GM23338 (cell line): ENCODE results near the gene SCGB1D4. TPM values are rescaled to one million over a fixed set of nuclear protein-coding genes. Genes with fewer than 3 reads are reported as not detected.

Source experiments
- ATAC-seq: fragments of 200-7000 bp; cut with Tn5 transposase; 3 replicates; pipeline ENCODE4 v1.9.1; 2020
- DNase-seq: peaks from one replicate; pipeline ENCODE4 v3.0.0-alpha.2; 2015; ENCODE audit warnings: low spot score
- H2AFZ ChIP-seq: fragments of 200-600 bp; sonication (generic); 2 replicates; pipeline ENCODE4 v1.8.0; 2016; ENCODE audit warnings: antibody characterized with exemption, mild to moderate bottlenecking, moderate library complexity
- H3F3A ChIP-seq: fragments of 200-600 bp; sonication (generic); replicated peaks from 2 replicates; pipeline ENCODE4 v1.8.0; 2017; ENCODE audit warnings: antibody characterized with exemption, mixed run types, low read depth
- H3K27ac ChIP-seq: fragments of 200-600 bp; sonication (generic); 2 replicates; pipeline ENCODE4 v1.6.1; 2016; ENCODE audit warnings: low read depth
- H3K27me3 ChIP-seq: fragments of 200-600 bp; sonication (generic); 2 replicates; pipeline ENCODE4 v1.8.0; 2016; ENCODE audit warnings: mild to moderate bottlenecking, mixed run types, moderate library complexity; ENCODE audit not compliant: insufficient read depth
- H3K36me3 ChIP-seq: fragments of 200-600 bp; sonication (generic); 2 replicates; pipeline ENCODE4 v1.8.0; 2016; ENCODE audit warnings: mild to moderate bottlenecking; ENCODE audit not compliant: insufficient read depth
- H3K4me1 ChIP-seq: fragments of 200-600 bp; sonication (generic); 2 replicates; pipeline ENCODE4 v1.8.0; 2016; ENCODE audit warnings: mild to moderate bottlenecking, moderate library complexity; ENCODE audit not compliant: insufficient read depth
- H3K4me2 ChIP-seq: fragments of 200-600 bp; sonication (generic); 2 replicates; pipeline ENCODE4 v1.7.1; 2017; ENCODE audit warnings: mixed run types
- H3K4me3 ChIP-seq: fragments of 200-600 bp; sonication (generic); 2 replicates; pipeline ENCODE4 v1.6.1; 2016; ENCODE audit warnings: mixed run types
- H3K79me2 ChIP-seq: fragments of 200-600 bp; sonication (generic); replicated peaks from 2 replicates; pipeline ENCODE4 v1.8.0; 2017; ENCODE audit warnings: mild to moderate bottlenecking; ENCODE audit not compliant: insufficient read depth
- H3K9me2 ChIP-seq: fragments of 200-600 bp; sonication (generic); 2 replicates; pipeline ENCODE4 v1.8.0; 2017; ENCODE audit not compliant: insufficient read depth
- H4K20me1 ChIP-seq: fragments of 200-600 bp; sonication (generic); replicated peaks from 2 replicates; pipeline ENCODE4 v1.8.0; 2017; ENCODE audit warnings: mild to moderate bottlenecking; ENCODE audit not compliant: insufficient read depth
- H3K27ac Mint-ChIP-seq: 2 replicates; pipeline ENCODE4 v1.8.0; 2020; ENCODE audit warnings: inconsistent platforms, mild to moderate bottlenecking, moderate library complexity, mixed read lengths
- H3K27me3 Mint-ChIP-seq: 3 replicates; pipeline ENCODE4 v1.8.0; 2022; ENCODE audit warnings: low read depth, mild to moderate bottlenecking, moderate library complexity, mixed read lengths, inconsistent platforms; ENCODE audit not compliant: insufficient read depth, poor library complexity
- H3K36me3 Mint-ChIP-seq: 3 replicates; pipeline ENCODE4 v1.8.0; 2021; ENCODE audit warnings: low read depth, mild to moderate bottlenecking, inconsistent platforms, moderate library complexity, mixed read lengths
- H3K4me1 Mint-ChIP-seq: 3 replicates; pipeline ENCODE4 v1.8.0; 2020; ENCODE audit warnings: mild to moderate bottlenecking, inconsistent platforms, mixed read lengths
- H3K4me3 Mint-ChIP-seq: 3 replicates; pipeline ENCODE4 v1.8.0; 2021; ENCODE audit warnings: moderate library complexity, mild to moderate bottlenecking, inconsistent platforms, mixed read lengths
- H3K9me3 Mint-ChIP-seq: 3 replicates; pipeline ENCODE4 v1.8.0; 2020; ENCODE audit warnings: moderate library complexity, mild to moderate bottlenecking, inconsistent platforms, mixed read lengths
- CREB1 ChIP-seq: fragments of 250-450 bp; sonication (Bioruptor Pico); IDR thresholded peaks from 2 replicates; pipeline ENCODE4 v1.5.0; 2020; ENCODE audit warnings: low read depth, mild to moderate bottlenecking, moderate library complexity
- EZH2 ChIP-seq: fragments of 200-600 bp; sonication (generic); IDR thresholded peaks from one replicate; pipeline ENCODE4 v1.8.0; 2017; ENCODE audit warnings: antibody characterized with exemption, mild to moderate bottlenecking, low read depth; ENCODE audit not compliant: unreplicated experiment
- EZH2phosphoT487 ChIP-seq: fragments of 200-600 bp; sonication (generic); IDR thresholded peaks from one replicate; pipeline ENCODE4 v1.8.1; 2018; ENCODE audit warnings: antibody characterized with exemption; ENCODE audit not compliant: unreplicated experiment
- NANOG ChIP-seq: IDR thresholded peaks from 2 replicates; pipeline ENCODE4 v1.6.1; 2016; ENCODE audit warnings: antibody characterized with exemption, borderline replicate concordance
- POLR2AphosphoS5 ChIP-seq: IDR thresholded peaks from 2 replicates; pipeline ENCODE4 v1.6.1; 2016; ENCODE audit warnings: antibody characterized with exemption, low read depth
- REST ChIP-seq: IDR thresholded peaks from one replicate; pipeline ENCODE4 v1.6.1; 2018; ENCODE audit warnings: antibody characterized with exemption; ENCODE audit not compliant: unreplicated experiment
- STAT1 ChIP-seq: IDR thresholded peaks from one replicate; pipeline ENCODE4 v1.6.1; 2016; ENCODE audit warnings: antibody characterized with exemption; ENCODE audit not compliant: unreplicated experiment
- ZNF114 ChIP-seq: fragments of 250-450 bp; sonication (Bioruptor Pico); IDR thresholded peaks from 2 replicates; pipeline ENCODE4 v1.5.0; 2020; ENCODE audit warnings: mild to moderate bottlenecking, moderate library complexity
- ZNF331 ChIP-seq: fragments of 250-450 bp; sonication (Bioruptor Pico); IDR thresholded peaks from 2 replicates; pipeline ENCODE4 v1.5.0; 2020; ENCODE audit warnings: low read depth, mild to moderate bottlenecking, moderate library complexity
- ZNF462 ChIP-seq: fragments of 250-450 bp; sonication (Bioruptor Pico); IDR thresholded peaks from 2 replicates; pipeline ENCODE4 v1.5.0; 2020; ENCODE audit warnings: mild to moderate bottlenecking, moderate library complexity
- polyA plus RNA-seq: library from polyadenylated mRNA; unstranded; fragments of >200 nt; fragmentation: Nextera tagmentation; extraction: Ambion mirVana; gene quantifications from 2 replicates; pipeline ENCODE4 v1.2.1, GENCODE V29; 2016
- total RNA-seq: library from RNA; depleted of rRNA; stranded (reverse); fragments of >200 nt; shearing (Covaris generic); gene quantifications from 2 replicates; pipeline ENCODE4 v1.2.3, GENCODE V29; 2014
- TF ChIP-seq, protein P1 (sequence below), 2 experiments: fragments of 200-600 bp in 1 of 2; sonication (generic) in 1 of 2; conservative IDR thresholded peaks; 2 replicates each; pipeline versions ENCODE4 v1.5.1 to v1.6.1; 2016 to 2017; ENCODE audit warnings: antibody characterized with exemption in 2 of 2, low read depth in 2 of 2, mild to moderate bottlenecking in 2 of 2, moderate library complexity in 1 of 2
- TF ChIP-seq, protein P2 (sequence below): IDR thresholded peaks from 2 replicates; pipeline ENCODE4 v1.6.1; 2016; ENCODE audit warnings: antibody characterized with exemption

Gene SCGB1D4
- total and polyA plus RNA-seq, 2 experiments from 2014 or later = not detected

- H3K27me3 ChIP-seq = 0 out of 2 replicates have a peak, but pooled peaks cover 11% of the 10 kb centered on the region
- Mint-ChIP-seq H3K27ac (no peak overlapping the region), H3K9me3 (no peaks in the 10 kb centered on the region), H3K27me3 (peaks cover 8% of the 10 kb centered on the region), H3K4me3 (no peak overlapping the region), H3K4me1 (peaks cover 10% of the 10 kb centered on the region; the same call in 2 of the 3 replicates), H3K36me3 (no peaks in the 10 kb centered on the region; the same call in 2 of the 3 replicates)
- TF ChIP-seq EZH2phosphoT487 (no peak), REST (no peak), ZNF331 (CRISPR knock-in tag) (no peak), POLR2AphosphoS5 (no peak), ZNF114 (CRISPR knock-in tag) (no peak), CREB1 (no peak), ZNF462 (no peak), STAT1 (no peak), NANOG (no peak), EZH2 (no peak)
- TF ChIP-seq, protein P1, sequence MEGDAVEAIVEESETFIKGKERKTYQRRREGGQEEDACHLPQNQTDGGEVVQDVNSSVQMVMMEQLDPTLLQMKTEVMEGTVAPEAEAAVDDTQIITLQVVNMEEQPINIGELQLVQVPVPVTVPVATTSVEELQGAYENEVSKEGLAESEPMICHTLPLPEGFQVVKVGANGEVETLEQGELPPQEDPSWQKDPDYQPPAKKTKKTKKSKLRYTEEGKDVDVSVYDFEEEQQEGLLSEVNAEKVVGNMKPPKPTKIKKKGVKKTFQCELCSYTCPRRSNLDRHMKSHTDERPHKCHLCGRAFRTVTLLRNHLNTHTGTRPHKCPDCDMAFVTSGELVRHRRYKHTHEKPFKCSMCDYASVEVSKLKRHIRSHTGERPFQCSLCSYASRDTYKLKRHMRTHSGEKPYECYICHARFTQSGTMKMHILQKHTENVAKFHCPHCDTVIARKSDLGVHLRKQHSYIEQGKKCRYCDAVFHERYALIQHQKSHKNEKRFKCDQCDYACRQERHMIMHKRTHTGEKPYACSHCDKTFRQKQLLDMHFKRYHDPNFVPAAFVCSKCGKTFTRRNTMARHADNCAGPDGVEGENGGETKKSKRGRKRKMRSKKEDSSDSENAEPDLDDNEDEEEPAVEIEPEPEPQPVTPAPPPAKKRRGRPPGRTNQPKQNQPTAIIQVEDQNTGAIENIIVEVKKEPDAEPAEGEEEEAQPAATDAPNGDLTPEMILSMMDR (conservative IDR thresholded peaks at IDR 0.05; ENCODE audit: low read depth in 2 of 2) = no peak
- TF ChIP-seq, protein P2, sequence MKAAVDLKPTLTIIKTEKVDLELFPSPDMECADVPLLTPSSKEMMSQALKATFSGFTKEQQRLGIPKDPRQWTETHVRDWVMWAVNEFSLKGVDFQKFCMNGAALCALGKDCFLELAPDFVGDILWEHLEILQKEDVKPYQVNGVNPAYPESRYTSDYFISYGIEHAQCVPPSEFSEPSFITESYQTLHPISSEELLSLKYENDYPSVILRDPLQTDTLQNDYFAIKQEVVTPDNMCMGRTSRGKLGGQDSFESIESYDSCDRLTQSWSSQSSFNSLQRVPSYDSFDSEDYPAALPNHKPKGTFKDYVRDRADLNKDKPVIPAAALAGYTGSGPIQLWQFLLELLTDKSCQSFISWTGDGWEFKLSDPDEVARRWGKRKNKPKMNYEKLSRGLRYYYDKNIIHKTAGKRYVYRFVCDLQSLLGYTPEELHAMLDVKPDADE = no peak
- 0 out of 2 replicates have a peak, but pooled peaks cover 3% of the 10 kb centered on the region for H3F3A ChIP-seq
- H3K27ac ChIP-seq = no peak overlapping the region
- DNase-seq (no peak), ATAC-seq (no peak)
- no peaks in the 10 kb centered on the region for H3K9me2 ChIP-seq
- H3K4me3 ChIP-seq = no peak overlapping the region
- no peaks in the 10 kb centered on the region for H3K36me3 ChIP-seq
- H3K4me2 ChIP-seq = no peak overlapping the region
- no peaks in the 10 kb centered on the region for H3K79me2 ChIP-seq
- no peak overlapping the region for H2AFZ ChIP-seq
- H3K4me1 ChIP-seq = peaks cover 3% of the 10 kb centered on the region; the same call in 1 of the 2 replicates
- no peaks in the 10 kb centered on the region for H4K20me1 ChIP-seq
These were observed 34.9 kb upstream of the SCGB1D4 start for GRCh38 chr11:62333768-62334167.
